Subcutaneous adipose tissue (tissue), 4 donors: Measurements from ENCODE around the gene KIF20A. TPM values are rescaled to one million over a fixed set of nuclear protein-coding genes. Genes with fewer than 3 reads are reported as not detected.

Experiments used
- CTCF ChIP-seq: fragments of 450-650 bp; IDR thresholded peaks from one replicate; pipeline ENCODE4 v1.5.1; 2016; ENCODE audit warnings: low read depth, mild to moderate bottlenecking, control low read depth, antibody characterized with exemption, moderate library complexity
- total RNA-seq, 4 donors: library from RNA; depleted of rRNA; stranded (reverse); fragments of >200 nt; gene quantifications; one replicate each; pipeline ENCODE4 v1.1.0, GENCODE V29; 2016

The KIF20A gene
- total RNA-seq, 4 donors from 2014 or later: 0.33 to 5.3 (median 2.4) TPM; not detected in 1

DNA sequence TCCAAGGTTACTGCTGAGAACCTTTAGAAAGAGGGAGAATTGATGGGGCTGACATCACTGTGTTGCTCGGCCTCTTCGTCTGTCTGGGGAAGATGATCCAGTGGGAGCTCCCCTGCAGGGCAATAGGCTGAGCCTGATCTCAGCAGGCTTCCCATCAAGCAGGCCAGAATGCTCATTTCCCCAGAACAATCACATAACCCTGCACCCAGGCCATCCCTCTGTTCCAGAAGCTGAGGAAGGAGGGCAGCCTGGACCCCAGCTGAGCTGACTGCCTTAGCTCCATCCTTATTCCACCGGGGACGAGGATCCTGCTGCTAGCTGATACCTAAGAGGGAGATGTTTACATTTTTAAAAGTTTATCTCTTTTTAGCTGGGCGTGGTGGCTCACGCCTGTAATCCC lies 45.8 kb downstream of the KIF20A start:
- TF ChIP-seq CTCF: no peak

GRCh38 chr5:138226910-138227309 lies 48.0 kb downstream of the KIF20A start:
- no peak for TF ChIP-seq CTCF

DNA sequence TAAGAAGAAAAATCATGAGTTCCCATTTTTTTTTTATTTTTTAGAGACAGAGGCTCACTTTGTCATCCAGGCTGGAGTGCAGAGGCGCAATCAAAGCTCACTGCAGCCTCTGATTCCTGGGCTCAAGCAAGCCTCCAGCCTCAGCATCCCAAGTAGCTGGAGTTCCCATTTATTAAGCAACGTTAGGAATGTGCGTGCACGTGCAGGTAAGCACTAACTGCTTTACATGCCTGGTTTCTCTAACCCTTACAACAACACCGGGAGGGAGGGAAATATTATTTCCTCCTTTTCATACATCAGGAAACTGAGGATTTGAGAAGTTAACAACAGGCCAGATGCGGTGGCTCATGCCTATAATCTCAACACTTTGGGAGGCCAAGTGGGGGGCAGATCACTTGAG lies 50.5 kb downstream of the KIF20A start:
- no peak for TF ChIP-seq CTCF

GRCh38 chr5:138230261-138230660 lies 51.3 kb downstream of the KIF20A start:
- no peak for TF ChIP-seq CTCF

- TF ChIP-seq CTCF: no peak
These were observed 52.2 kb downstream of the KIF20A start for GRCh38 chr5:138230981-138231589.

DNA sequence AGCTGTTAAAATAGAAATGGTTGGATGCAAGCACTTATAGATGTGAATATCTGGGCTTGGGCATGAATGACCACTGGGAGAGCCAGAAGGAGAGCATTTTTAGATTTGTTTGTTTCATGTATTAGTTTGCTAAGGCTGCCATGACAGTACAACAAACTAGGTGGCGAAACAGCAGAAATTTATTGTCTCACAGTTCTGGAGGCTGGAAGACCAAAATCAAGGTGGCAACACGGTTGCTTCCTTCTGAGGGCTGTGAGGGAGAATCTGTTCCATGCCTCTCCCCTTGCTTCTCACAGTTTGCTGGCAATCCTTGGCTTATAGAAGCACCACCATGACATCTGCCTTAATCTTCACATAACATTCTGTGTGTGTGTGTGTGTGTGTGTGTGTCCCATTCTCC lies 54.4 kb downstream of the KIF20A start:
- TF ChIP-seq CTCF: no peak

GRCh38 chr5:138234651-138235050 lies 55.7 kb downstream of the KIF20A start:
- TF ChIP-seq CTCF: no peak

Other genes with a start within 250 kb of the KIF20A start
- gene FAM13B, start 146.0 kb upstream of the KIF20A start, total RNA-seq: 10 to 100 TPM; 25.2 to 49.1 (median 44.2) TPM
- gene WNT8A, start 95.1 kb upstream of the KIF20A start, total RNA-seq: not detected
- gene NME5, start 39.7 kb upstream of the KIF20A start, total RNA-seq: 1 to 10 TPM in 2 of 4 donors, under 1 TPM in 1, not detected in 1; 0.34 to 2.0 (median 2.0) TPM
- 10 to 100 TPM; 21.9 to 49.1 (median 37.4) TPM for gene BRD8, start 482 bp upstream of the KIF20A start, total RNA-seq
- gene CDC23, start 34.2 kb downstream of the KIF20A start, total RNA-seq: 10 to 100 TPM; 13.0 to 19.2 (median 17.3) TPM
- gene GFRA3, start 95.5 kb downstream of the KIF20A start, total RNA-seq: under 1 TPM in 1 of 4 donors, not detected in 3; 0.22 TPM
- gene CDC25C, start 152.7 kb downstream of the KIF20A start, total RNA-seq: under 1 TPM in 2 of 4 donors, not detected in 2; 0.85 to 0.88 TPM
- 10 to 100 TPM; 17.9 to 21.4 (median 18.5) TPM for gene FAM53C, start 159.2 kb downstream of the KIF20A start, total RNA-seq
- 10 to 100 TPM; 58.8 to 67.4 (median 62.8) TPM for gene KDM3B, start 173.6 kb downstream of the KIF20A start, total RNA-seq